Measurements from ENCODE around the gene TAF5.
"Not testable (repeated sequence)": the region's sequence is repeated elsewhere in the genome, so short reads cannot be mapped to it uniquely, and the experiment has no call there.

TAF5 gene

GRCh38 chr10:103415581-103415980 lies 47.8 kb downstream of the TAF5 start:
- DNase-seq (ENCODE audit: low spot score): no peak

GRCh38 chr10:103416436-103417147 lies 48.8 kb downstream of the TAF5 start:
- DNase-seq (ENCODE audit: low spot score): peak; percentile 50

- not testable (repeated sequence) for DNase-seq (ENCODE audit: low spot score)
These were observed 49.3 kb downstream of the TAF5 start for GRCh38 chr10:103417148-103417469.

GRCh38 chr10:103417601-103418000 lies 49.8 kb downstream of the TAF5 start:
- no peak for DNase-seq (ENCODE audit: low spot score)

GRCh38 chr10:103419101-103419500 lies 51.3 kb downstream of the TAF5 start:
- no peak for DNase-seq (ENCODE audit: low spot score)

GRCh38 chr10:103423748-103424147 lies 56.0 kb downstream of the TAF5 start:
- no peak for DNase-seq (ENCODE audit: low spot score)

- no peak for DNase-seq (ENCODE audit: low spot score)
These were observed 60.1 kb downstream of the TAF5 start for GRCh38 chr10:103427866-103428265.

- DNase-seq (ENCODE audit: low spot score): no peak
These were observed 61.3 kb downstream of the TAF5 start for GRCh38 chr10:103428989-103429643.

- peak; percentile 41 for DNase-seq (ENCODE audit: low spot score)
These were observed 61.9 kb downstream of the TAF5 start for GRCh38 chr10:103429647-103430046.

GRCh38 chr10:103431902-103432301 lies 64.1 kb downstream of the TAF5 start:
- DNase-seq (ENCODE audit: low spot score): no peak

GRCh38 chr10:103433858-103434257 lies 66.1 kb downstream of the TAF5 start:
- no peak for DNase-seq (ENCODE audit: low spot score)

Measured in activated CD4-positive, alpha-beta T cell treated with anti-CD3 and anti-CD28 coated beads, Interleukin-2, Interleukin-4, amounts not matched to agents 100 ng/mL and 50 ng/mL, durations not matched to agents 16 hours and 8 hours (primary cell).